BE2C (cell line): Measurements from ENCODE around the gene PCP4.

ENCODE experiments used
- DNase-seq: peaks from one replicate; pipeline ENCODE4 v3.0.0-alpha.2; 2020
- H3K27me3 ChIP-seq: fragments of 250-450 bp; sonication (Bioruptor Pico); 2 replicates; pipeline ENCODE4 v1.5.1; 2020; ENCODE audit warnings: mild to moderate bottlenecking
- H3K36me3 ChIP-seq: fragments of 250-450 bp; sonication (Bioruptor Pico); 2 replicates; pipeline ENCODE4 v1.5.1; 2020; ENCODE audit warnings: mild to moderate bottlenecking
- H3K4me1 ChIP-seq: fragments of 250-450 bp; sonication (Bioruptor Pico); 2 replicates; pipeline ENCODE4 v1.5.1; 2020
- H3K4me3 ChIP-seq: 2 replicates; pipeline ENCODE4 v1.5.1; 2011; ENCODE audit warnings: low read depth, low read length
- H3K9me3 ChIP-seq: fragments of 250-450 bp; sonication (Bioruptor Pico); 2 replicates; pipeline ENCODE4 v1.5.1; 2020
- TF ChIP-seq, protein P1 (sequence below): IDR thresholded peaks from 2 replicates; pipeline ENCODE4 v1.5.1; 2012; ENCODE audit warnings: mild to moderate bottlenecking, low read depth, low read length

The PCP4 gene

DNA sequence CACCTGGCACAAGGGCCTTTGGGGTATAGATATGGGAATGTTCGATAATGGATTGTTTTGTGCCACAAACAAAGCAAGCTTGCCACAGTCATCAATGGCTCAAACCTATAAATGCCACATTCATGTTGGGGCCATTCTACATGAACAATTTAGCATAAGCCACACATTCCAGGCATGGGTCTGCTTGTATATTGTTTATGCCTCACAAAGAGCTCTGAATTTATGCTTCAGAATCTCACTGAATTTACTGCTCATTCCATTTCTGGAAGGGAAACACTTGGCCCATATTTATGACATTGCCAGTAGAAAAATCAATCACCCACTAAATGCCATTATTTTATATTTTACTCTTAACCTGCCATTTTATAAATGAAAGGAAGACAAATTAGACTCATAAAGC lies 6.4 kb downstream of the PCP4 start:
- H3K4me1 ChIP-seq = no peaks in the 10 kb centered on the region
- H3K27me3 ChIP-seq = no peaks in the 10 kb centered on the region
- H3K4me3 ChIP-seq = no peak overlapping the region
- H3K36me3 ChIP-seq = no peaks in the 10 kb centered on the region
- DNase-seq = no peak
- TF ChIP-seq, protein P1, sequence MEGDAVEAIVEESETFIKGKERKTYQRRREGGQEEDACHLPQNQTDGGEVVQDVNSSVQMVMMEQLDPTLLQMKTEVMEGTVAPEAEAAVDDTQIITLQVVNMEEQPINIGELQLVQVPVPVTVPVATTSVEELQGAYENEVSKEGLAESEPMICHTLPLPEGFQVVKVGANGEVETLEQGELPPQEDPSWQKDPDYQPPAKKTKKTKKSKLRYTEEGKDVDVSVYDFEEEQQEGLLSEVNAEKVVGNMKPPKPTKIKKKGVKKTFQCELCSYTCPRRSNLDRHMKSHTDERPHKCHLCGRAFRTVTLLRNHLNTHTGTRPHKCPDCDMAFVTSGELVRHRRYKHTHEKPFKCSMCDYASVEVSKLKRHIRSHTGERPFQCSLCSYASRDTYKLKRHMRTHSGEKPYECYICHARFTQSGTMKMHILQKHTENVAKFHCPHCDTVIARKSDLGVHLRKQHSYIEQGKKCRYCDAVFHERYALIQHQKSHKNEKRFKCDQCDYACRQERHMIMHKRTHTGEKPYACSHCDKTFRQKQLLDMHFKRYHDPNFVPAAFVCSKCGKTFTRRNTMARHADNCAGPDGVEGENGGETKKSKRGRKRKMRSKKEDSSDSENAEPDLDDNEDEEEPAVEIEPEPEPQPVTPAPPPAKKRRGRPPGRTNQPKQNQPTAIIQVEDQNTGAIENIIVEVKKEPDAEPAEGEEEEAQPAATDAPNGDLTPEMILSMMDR = no peak
- H3K9me3 ChIP-seq = no peaks in the 10 kb centered on the region

DNA sequence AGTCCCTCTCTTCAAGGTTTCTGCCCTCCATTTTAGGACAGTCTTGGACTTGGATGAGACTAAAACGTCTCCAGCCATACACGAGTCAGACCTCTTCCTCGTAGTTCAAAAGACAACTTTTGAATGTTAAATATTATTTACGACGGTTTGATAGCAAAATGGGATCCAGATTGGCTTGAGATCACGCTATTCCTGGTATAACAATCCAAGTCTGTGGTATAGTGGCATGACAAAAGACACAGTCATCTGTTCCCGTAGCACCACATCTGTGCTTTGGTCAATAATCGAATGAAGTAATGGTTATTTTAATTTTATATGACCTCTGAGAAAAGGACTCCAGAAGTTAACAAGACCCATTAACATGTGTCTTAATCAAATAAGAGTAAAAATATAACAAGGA lies 7.0 kb downstream of the PCP4 start:
- TF ChIP-seq, protein P1 = no peak
- no peak for DNase-seq
- no peaks in the 10 kb centered on the region for H3K4me1 ChIP-seq

DNA sequence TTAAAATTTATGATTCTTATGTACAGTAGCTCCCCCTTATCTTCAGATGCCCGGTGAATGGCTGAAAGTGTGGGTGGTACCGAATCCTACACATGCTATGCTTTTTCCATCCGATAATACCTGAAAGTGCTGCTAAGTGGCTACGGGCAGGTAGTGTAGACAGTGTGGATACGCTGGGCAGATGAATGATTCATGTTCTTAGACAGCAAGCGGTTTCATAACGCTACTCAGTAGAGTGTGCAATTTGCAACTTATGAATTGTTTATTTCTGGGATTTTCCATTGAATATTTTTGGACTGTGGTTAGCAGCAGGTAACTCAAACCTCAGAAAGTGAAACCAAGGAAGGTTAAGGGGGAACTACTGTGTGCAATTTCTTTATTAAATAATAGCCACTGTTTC lies 7.5 kb downstream of the PCP4 start:
- no peak for DNase-seq
- H3K4me3 ChIP-seq = no peak overlapping the region
- no peaks in the 10 kb centered on the region for H3K4me1 ChIP-seq
- H3K36me3 ChIP-seq = no peaks in the 10 kb centered on the region
- H3K9me3 ChIP-seq = no peaks in the 10 kb centered on the region
- no peaks in the 10 kb centered on the region for H3K27me3 ChIP-seq
- TF ChIP-seq, protein P1 = no peak

More for the DNA sequence above, 7.0 kb downstream of the PCP4 start:
- H3K36me3 ChIP-seq = no peaks in the 10 kb centered on the region
- no peaks in the 10 kb centered on the region for H3K27me3 ChIP-seq
- H3K4me3 ChIP-seq = no peak overlapping the region
- H3K9me3 ChIP-seq = no peaks in the 10 kb centered on the region

DNA sequence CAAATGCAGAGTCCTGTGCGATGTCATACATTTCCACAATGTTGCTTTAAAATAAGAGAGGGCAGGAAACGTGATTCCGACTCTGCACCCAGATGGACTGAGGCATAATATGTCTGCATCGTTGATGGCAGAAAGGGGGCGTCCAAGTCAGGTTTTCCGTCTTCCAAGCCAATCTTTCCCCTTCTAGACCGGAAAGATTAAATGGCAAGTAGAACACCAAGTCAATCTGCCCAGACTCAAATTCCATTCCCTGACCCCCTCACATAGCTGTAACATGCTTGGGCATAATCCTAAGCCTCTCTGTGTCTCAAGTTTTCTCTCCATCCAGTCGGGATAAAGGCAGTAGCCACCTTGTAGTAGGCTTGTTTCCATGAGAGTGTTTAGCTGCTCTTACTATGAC lies 14.4 kb downstream of the PCP4 start:
- no peak overlapping the region for H3K4me3 ChIP-seq
- no peak for DNase-seq
- TF ChIP-seq, protein P1 = no peak
- H3K27me3 ChIP-seq = no peaks in the 10 kb centered on the region; the same call in 1 of the 2 replicates
- H3K9me3 ChIP-seq = no peaks in the 10 kb centered on the region
- no peaks in the 10 kb centered on the region for H3K36me3 ChIP-seq
- no peaks in the 10 kb centered on the region for H3K4me1 ChIP-seq

DNA sequence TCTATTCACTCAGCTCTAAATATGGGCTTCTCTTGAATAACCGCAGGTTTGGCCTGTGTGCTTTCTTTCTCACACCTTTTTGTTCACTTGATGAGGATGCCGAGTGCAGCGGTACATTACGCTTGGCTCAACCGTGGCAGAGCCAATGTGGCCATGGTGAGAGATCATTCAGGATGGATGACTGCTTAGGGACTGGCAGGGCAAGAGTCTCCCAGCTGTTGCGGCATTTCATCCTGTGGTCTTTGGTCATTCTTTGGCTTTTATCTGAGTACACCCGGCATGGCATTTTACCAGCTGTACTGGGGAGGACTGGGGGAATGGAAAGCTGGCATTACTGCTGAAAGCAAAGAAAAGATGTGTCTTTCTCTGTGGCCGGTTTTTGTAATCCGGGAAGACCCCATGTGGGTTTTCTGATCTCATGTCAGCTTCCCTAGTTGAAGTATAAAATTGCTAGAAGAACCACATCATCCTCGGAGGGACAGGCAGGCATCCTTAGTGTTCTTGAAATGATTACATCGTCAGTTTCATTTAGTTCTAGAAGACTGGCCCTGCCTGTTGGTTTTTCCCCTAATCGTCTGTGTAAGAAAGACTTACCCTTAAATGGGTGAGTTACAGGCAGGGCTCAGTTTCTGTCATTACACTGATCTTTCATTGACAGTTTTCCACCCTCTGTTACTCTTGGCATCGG lies 15.1 kb downstream of the PCP4 start:
- TF ChIP-seq, protein P1 = no peak
- Histone ChIP-seq H3K4me3 (no peak overlapping the region), H3K9me3 (no peaks in the 10 kb centered on the region), H3K4me1 (no peaks in the 10 kb centered on the region), H3K27me3 (no peaks in the 10 kb centered on the region; the same call in 1 of the 2 replicates), H3K36me3 (no peaks in the 10 kb centered on the region)
- no peak for DNase-seq

DNA sequence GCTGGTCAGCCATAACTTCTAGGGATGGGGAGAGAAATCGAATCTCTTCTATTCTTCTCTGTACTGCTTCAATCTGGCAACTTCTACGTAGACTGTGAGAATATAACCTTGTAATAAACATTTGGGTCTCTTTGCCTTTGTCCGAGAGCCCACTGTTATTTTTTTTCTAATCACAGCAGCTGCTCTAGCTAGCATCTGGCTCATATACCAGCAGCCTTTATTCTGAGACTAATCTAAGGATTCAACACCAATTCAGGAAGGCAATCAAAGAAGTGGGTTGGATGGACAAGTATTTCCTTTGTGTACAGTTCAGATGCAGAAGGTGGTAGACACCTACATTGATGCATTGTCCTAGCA lies 15.6 kb downstream of the PCP4 start:
- TF ChIP-seq, protein P1 = no peak
- no peak for DNase-seq
- no peaks in the 10 kb centered on the region for H3K4me1 ChIP-seq

More for the DNA sequence above, 15.6 kb downstream of the PCP4 start:
- no peak overlapping the region for H3K4me3 ChIP-seq
- H3K9me3 ChIP-seq = no peaks in the 10 kb centered on the region
- no peaks in the 10 kb centered on the region; the same call in 1 of the 2 replicates for H3K27me3 ChIP-seq
- no peaks in the 10 kb centered on the region for H3K36me3 ChIP-seq
